ENCODE measurements around the gene SPSB1. TPM values are rescaled to one million over a fixed set of nuclear protein-coding genes. Genes with fewer than 3 reads are reported as not detected.
A peak's percentile ranks its signal among the peaks of the same experiment; 100 is the strongest.

SPSB1 gene
- total RNA-seq, 1 experiment from 2014 or later: 33.4 TPM

- DNase-seq (ENCODE audit: low read depth, low spot score): peak; percentile 13
- in situ Hi-C loops (cut with HindIII; ENCODE audit: low pct_unique_long_range_greater_than_20kb, low sequenced_read_pairs): no loop called here
Measured at GRCh38 chr1:9363061-9363471, 70.4 kb downstream of the SPSB1 start.

DNA sequence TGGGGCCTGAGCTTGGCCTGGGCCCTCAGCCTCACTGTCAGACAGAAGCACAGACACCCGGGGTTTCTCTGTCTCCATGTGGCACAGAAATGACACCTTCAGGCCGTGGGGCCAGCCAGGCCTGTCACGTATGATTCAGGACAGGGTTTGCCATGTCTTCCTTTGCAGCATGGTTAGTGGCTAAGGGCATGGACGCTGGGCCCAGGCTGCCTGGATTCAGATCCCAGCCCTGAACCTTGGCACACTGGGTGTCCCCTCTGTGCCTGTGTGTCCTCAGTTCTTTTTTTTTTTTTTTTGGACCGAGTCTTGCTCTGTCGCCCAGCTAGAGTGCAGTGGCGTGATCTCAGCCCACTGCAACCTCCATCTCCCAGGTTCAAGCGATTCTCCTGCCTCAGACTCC is 73.6 kb downstream of the SPSB1 start:
- in situ Hi-C loops (cut with HindIII; ENCODE audit: low pct_unique_long_range_greater_than_20kb, low sequenced_read_pairs): no loop called here
- DNase-seq (ENCODE audit: low read depth, low spot score): no peak

DNA sequence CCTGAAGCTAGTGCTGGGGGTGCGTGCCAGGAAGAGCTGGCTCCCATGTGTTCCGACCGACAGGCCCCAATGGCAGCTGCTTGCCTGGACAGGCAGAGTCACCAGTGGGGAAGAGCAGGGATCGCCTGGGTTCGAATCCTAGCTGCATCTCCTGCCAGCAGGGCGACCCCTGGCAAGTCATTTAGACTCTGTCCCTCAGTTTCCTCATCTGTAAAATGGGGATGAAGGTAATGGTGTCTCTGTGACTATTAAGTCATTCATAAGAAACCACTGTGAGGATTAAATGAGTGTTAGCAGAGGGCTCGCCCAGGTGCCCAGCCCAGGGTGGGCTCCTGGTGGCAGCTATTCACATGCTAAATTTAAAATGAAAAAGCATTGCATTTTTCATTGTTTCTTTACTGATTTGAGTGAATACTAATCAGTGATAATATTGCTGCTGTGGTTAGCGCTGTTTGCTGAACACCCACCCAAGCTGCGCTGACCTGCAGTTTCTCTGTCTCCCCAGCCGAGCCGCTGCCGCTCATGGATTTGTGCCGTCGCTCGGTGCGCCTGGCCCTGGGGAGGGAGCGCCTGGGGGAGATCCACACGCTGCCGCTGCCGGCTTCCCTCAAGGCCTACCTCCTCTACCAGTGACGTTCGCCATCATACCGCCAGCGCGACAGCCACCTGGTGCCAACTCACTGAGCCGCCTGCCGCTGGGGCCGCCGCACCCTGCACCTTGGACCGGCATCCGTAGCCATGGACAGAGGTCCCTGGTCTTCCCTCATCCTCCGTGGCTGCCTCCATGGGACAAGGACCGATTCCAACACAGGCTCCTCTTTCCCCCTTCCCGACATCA is 74.5 kb downstream of the SPSB1 start:
- in situ Hi-C loops (cut with HindIII; ENCODE audit: low pct_unique_long_range_greater_than_20kb, low sequenced_read_pairs): no loop called here
- no peak for DNase-seq (ENCODE audit: low read depth, low spot score)

DNA sequence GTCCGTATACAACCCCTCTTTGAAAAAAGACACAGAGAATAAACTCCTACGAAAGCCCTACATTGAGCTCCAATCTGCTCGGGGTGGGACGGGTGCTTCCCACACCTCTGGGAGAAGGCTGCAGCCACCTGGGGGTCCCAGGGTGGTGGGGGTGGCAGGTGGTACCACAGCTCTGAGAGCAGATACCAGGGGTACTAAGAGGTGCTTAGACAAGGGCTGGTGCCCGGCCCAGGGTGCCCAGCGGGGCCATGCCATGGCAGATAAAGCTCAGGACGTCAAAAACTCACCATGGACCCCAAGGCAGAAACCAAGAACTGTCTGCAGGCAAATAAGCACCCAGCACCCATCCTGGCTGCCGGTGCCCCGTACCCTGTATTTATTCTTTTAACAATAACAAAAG is 75.1 kb downstream of the SPSB1 start:
- in situ Hi-C loops (cut with HindIII; ENCODE audit: low pct_unique_long_range_greater_than_20kb, low sequenced_read_pairs): no loop called here
- DNase-seq (ENCODE audit: low read depth, low spot score): no peak

DNA sequence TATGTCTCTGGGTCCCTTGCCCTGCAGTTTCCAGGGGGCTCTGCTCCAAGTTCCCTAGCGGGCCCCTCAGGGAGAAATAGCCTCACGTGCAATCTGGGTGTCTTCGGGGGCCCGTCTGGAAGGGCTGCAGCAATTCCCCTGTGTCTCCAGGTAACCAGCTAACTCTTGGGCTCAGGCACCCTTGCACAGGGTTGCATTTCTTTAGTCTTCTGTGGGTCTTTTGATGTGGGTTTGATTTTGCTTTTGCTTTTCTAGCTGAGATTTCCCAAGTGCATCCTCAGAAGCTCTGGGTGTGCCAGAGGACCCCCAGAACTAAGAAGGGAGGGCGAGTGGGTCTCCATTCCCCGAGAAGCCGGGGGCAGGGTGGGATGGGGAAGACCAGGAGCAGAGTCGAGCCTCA is 75.7 kb downstream of the SPSB1 start:
- in situ Hi-C loops (cut with HindIII; ENCODE audit: low pct_unique_long_range_greater_than_20kb, low sequenced_read_pairs): no loop called here

GRCh38 chr1:9369964-9370788 is 77.5 kb downstream of the SPSB1 start:
- in situ Hi-C loops (cut with HindIII; ENCODE audit: low pct_unique_long_range_greater_than_20kb, low sequenced_read_pairs): no loop called here
- no peak for DNase-seq (ENCODE audit: low read depth, low spot score)

More for the DNA sequence above, 75.7 kb downstream of the SPSB1 start:
- DNase-seq (ENCODE audit: low read depth, low spot score): no peak

DNA sequence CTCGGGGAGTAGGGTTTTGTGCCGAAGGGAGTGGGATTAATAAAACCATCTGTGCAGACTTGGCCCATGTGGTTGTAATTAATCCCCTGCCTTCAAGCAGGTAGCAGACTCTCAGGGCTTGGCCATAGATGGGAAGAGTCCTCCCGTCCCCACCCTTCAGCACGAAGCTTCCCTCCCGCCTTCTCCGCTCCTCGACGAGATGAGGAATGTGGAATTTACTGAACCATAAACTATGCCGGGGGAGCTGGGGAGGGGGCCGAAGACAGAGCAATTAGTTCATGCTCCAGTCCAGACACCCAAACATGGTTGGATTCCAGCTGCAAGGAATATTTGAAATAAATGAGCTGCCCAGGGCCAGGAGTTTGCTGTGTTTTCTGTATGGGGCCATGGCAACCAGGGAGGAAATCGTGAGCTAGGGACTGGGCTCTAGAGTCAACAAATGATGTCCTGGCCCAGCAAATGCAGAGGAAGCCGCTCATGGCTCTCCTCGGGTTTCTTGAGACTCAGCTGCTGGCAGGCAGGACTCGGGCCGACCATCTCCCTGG is 78.8 kb downstream of the SPSB1 start:
- in situ Hi-C loops (cut with HindIII; ENCODE audit: low pct_unique_long_range_greater_than_20kb, low sequenced_read_pairs): no loop called here
- DNase-seq (ENCODE audit: low read depth, low spot score): no peak

DNA sequence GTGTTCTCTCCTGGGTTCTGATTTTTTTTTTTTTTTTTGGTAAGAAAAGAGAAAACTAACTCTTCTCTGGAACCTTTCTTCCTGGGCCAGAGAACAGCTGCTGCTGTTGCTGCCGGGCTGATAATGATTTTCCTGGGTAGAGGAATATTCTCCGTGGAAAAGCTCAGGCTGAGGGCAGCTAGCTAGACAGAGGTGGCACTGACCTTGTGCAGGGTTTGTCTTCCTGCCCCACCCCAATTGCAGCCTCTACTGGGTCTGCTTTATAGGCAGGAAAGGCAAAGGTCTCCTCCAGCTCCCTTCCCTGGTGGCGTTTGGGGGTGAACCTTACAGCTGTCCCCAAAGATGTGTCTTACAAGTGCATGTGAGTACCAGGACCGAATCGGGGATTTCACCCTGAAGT is 79.3 kb downstream of the SPSB1 start:
- no peak for DNase-seq (ENCODE audit: low read depth, low spot score)
- in situ Hi-C loops (cut with HindIII; ENCODE audit: low pct_unique_long_range_greater_than_20kb, low sequenced_read_pairs): no loop called here

DNA sequence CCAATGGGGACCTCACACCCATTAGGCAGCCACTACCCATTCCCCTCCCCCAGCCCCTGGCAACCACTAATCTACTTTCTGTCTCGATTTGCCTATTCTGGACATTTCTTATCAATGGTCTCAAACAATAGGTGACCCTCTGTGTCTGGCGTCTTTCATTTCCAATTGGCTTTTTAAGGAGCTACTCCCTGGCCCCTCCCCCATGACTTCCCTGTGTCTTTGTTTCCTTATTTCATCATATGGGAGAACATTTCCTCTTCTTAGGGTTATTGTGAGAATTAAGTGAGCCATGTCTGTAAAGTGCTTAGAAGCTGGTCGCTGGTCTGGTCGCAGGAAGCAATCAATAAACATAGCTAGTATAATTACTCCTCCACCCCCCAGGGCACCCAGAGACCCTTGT is 80.9 kb downstream of the SPSB1 start:
- in situ Hi-C loops (cut with HindIII; ENCODE audit: low pct_unique_long_range_greater_than_20kb, low sequenced_read_pairs): no loop called here
- DNase-seq (ENCODE audit: low read depth, low spot score): no peak

GRCh38 chr1:9374748-9375341 is 82.2 kb downstream of the SPSB1 start:
- in situ Hi-C loops (cut with HindIII; ENCODE audit: low pct_unique_long_range_greater_than_20kb, low sequenced_read_pairs): no loop called here
- peak; percentile 78 for DNase-seq (ENCODE audit: low read depth, low spot score)

DNA sequence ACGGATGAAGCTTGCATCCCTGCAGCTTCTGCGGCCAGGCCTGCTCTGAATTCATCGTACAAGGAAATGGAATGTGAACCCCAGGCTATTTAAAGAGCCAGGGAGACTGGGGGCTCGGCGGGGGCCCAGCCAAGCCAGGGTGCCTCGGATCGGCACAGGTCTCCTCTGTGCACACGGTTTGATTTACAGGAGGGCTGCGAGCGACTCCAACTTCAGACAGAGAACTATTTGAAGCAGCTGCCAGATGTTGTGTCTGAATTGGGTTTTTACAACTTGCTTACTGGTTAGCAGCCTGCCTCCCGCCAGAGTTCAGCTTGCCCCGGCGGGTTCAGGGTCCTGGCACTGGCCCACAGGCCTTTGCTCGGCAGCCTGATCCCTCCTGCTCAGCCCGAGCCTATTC is 83.2 kb downstream of the SPSB1 start:
- in situ Hi-C loops (cut with HindIII; ENCODE audit: low pct_unique_long_range_greater_than_20kb, low sequenced_read_pairs): no loop called here
- DNase-seq (ENCODE audit: low read depth, low spot score): no peak

DNA sequence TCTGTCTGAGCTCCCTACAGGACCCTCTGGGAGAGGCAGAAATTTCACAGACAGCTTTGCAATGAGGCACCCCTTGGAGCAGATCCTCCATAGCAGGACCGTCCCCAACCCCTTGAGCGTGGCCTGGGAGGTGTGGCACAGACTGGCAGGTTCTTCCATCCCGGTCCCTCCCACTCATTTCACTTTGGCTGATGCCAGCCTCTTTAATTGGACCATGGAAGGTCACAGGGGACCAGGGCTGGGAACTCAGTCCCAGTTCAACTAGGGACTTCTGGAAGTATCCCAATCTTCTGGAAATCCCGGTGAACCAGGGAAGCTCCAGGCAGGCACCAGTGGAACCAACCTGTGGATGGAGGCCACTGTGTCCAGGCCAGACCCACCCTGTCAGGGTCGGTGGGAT is 83.7 kb downstream of the SPSB1 start:
- in situ Hi-C loops (cut with HindIII; ENCODE audit: low pct_unique_long_range_greater_than_20kb, low sequenced_read_pairs): no loop called here
- no peak for DNase-seq (ENCODE audit: low read depth, low spot score)

DNA sequence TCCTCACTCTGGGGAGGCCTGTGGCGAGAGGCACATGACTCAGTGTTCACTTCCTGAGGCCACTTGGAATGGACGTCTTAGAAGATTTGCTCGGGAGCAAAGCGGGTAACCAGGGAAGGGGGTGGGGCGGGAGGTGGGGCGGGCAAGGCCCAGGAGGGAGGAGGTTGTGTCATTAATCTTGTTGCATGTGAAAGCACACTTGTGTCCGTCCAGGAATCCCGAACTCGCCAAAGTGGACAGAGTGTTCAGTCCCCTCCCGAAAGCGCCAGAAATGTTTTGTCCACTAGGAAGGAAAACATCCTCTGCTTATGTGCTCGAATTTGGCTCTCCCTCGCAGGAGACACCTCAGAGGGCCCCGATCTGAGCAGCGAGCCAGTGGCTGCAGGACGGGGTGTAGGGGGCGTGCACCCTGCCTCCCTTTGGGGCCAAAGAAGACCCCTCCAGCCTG is 84.2 kb downstream of the SPSB1 start:
- in situ Hi-C loops (cut with HindIII; ENCODE audit: low pct_unique_long_range_greater_than_20kb, low sequenced_read_pairs): no loop called here
- DNase-seq (ENCODE audit: low read depth, low spot score): no peak

DNA sequence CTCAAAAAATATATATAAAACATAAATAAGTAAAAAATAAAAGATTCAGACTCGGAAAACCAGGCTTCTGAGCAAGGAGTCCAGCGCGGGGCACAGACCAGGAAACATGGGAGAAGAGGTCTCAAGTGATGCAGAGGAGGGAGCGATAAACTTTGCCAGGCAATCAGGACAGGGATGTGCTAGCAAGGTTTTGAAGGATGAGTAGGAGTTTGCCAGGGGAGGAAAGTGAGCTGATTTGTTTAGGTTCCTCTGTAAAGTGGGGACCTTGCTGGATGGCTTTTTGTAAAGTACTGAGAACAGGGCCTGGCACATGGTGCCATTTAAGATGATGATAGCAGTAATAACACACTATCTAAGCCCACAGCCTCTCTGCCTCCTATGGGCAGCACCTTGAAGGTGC is 86.1 kb downstream of the SPSB1 start:
- DNase-seq (ENCODE audit: low read depth, low spot score): no peak
- in situ Hi-C loops (cut with HindIII; ENCODE audit: low pct_unique_long_range_greater_than_20kb, low sequenced_read_pairs): no loop called here

- in situ Hi-C loops (cut with HindIII; ENCODE audit: low pct_unique_long_range_greater_than_20kb, low sequenced_read_pairs): no loop called here
- DNase-seq (ENCODE audit: low read depth, low spot score): no peak
Measured at GRCh38 chr1:9380711-9381110, 88.0 kb downstream of the SPSB1 start.

- DNase-seq (ENCODE audit: low read depth, low spot score): no peak
- in situ Hi-C loops (cut with HindIII; ENCODE audit: low pct_unique_long_range_greater_than_20kb, low sequenced_read_pairs): no loop called here
Measured at GRCh38 chr1:9382643-9383491, 90.2 kb downstream of the SPSB1 start.

DNA sequence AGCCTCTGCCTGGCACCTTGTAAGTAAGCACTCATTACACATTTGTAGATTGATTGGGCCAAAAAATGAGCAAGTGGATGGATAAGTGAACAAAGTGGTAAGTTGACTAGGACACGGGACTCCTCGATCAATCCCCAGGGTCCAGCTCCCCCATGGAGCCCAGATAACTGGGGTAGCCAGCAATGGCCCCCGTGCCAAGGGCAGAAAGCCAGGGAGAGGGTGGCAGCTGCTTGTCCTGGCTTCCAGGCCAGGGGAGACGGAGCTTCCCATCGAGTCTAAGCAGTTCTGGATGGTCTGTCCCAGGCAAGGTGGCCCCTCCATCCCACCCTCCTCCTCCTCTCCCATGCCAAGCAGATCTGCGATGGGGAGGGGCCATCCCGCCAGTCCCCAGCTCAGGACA is 91.4 kb downstream of the SPSB1 start:
- no peak for DNase-seq (ENCODE audit: low read depth, low spot score)
- in situ Hi-C loops (cut with HindIII; ENCODE audit: low pct_unique_long_range_greater_than_20kb, low sequenced_read_pairs): no loop called here
